ENCODE measurements around the gene IFT27. TPM values are rescaled to one million over a fixed set of nuclear protein-coding genes. Genes with fewer than 3 reads are reported as not detected.

IFT27 gene
- total RNA-seq, 1 donor from 2014 or later: 12.0 TPM

- DNase-seq (ENCODE audit: low read depth): no peak
- no peak for TF ChIP-seq CTCF (conservative IDR thresholded peaks at IDR 0.05; ENCODE audit: low read depth, low read length)
- no peak overlapping the region for H3K4me3 ChIP-seq (ENCODE audit: low read depth, low read length)
Observed at GRCh38 chr22:36817525-36817848, 41.6 kb upstream of the IFT27 start.

GRCh38 chr22:36816636-36817524 lies 41.0 kb upstream of the IFT27 start, which contains the start of gene PVALB:
Gene PVALB, minus strand, starts transcription at chr22:36817035. Its CDS starts 30 bp downstream, at chr22:36817005.
- DNase-seq (ENCODE audit: low read depth): no peak
- no peak within 1 kb of the TSS for H3K4me3 ChIP-seq (ENCODE audit: low read depth, low read length)
- TF ChIP-seq CTCF (conservative IDR thresholded peaks at IDR 0.05; ENCODE audit: low read depth, low read length): no peak

GRCh38 chr22:36816339-36816635 lies 40.4 kb upstream of the IFT27 start:
- TF ChIP-seq CTCF (conservative IDR thresholded peaks at IDR 0.05; ENCODE audit: low read depth, low read length): no peak
- H3K4me3 ChIP-seq (ENCODE audit: low read depth, low read length): no peak overlapping the region

GRCh38 chr22:36815558-36816338 lies 39.8 kb upstream of the IFT27 start:
- DNase-seq (ENCODE audit: low read depth): no peak
- no peak overlapping the region for H3K4me3 ChIP-seq (ENCODE audit: low read depth, low read length)
- no peak for TF ChIP-seq CTCF (conservative IDR thresholded peaks at IDR 0.05; ENCODE audit: low read depth, low read length)

More at GRCh38 chr22:36816339-36816635, 40.4 kb upstream of the IFT27 start:
- DNase-seq (ENCODE audit: low read depth): no peak

- no peak for TF ChIP-seq CTCF (conservative IDR thresholded peaks at IDR 0.05; ENCODE audit: low read depth, low read length)
- DNase-seq (ENCODE audit: low read depth): no peak
- no peak overlapping the region for H3K4me3 ChIP-seq (ENCODE audit: low read depth, low read length)
Observed at GRCh38 chr22:36814801-36815200, 38.9 kb upstream of the IFT27 start.

GRCh38 chr22:36811094-36811800 lies 35.3 kb upstream of the IFT27 start:
- TF ChIP-seq CTCF (conservative IDR thresholded peaks at IDR 0.05; ENCODE audit: low read depth, low read length): no peak
- H3K4me3 ChIP-seq (ENCODE audit: low read depth, low read length): no peak overlapping the region
- no peak for DNase-seq (ENCODE audit: low read depth)
